Heart left ventricle (tissue), 13 donors: Measurements from ENCODE around the gene MTHFR.

Experiments used
- CTCF ChIP-seq, 12 donors: fragments of 200-600 bp; sonication (generic) in 4 of 12; IDR thresholded peaks; one replicate each; pipeline versions ENCODE4 v1.5.0 to v1.8.0; 2018 to 2022; ENCODE audit warnings: antibody characterized with exemption in 12 of 12, mild to moderate bottlenecking in 5 of 12
- POLR2A ChIP-seq, 2 donors: fragments of 450-650 bp; IDR thresholded peaks; one replicate each; pipeline ENCODE4 v1.6.1; 2017; ENCODE audit warnings: antibody characterized with exemption in 2 of 2, mild to moderate bottlenecking in 2 of 2, moderate library complexity in 2 of 2
- donor health status: ischemic (EF 13 %, LVEDD 7.1; RV severe dilation, severe dysfunction).
- donor health status: DM: no; HTN: yes; CAD: no.
- donor health status: DM: no; HTN: no; CAD: no.
- donor health status: ischemic (EF 25% LVEDD 6.9; RV normal size, moderate dysfunction).
- donor health status: ischemic (EF 25% LVEDD 5.7; RV mildly dilated, moderate dysfunction).
- donor health status: ischemic (EF 35%, LVEDD 5.7; RV mildly dilated, moderate dysfunction).
- donor health status: nonischemic (EF 11% LVEDD 7.7; RV severe dilation, severe dysfunction).
- donor health status: DM: yes; HTN: yes; CAD: no.
- donor health status: PGD.
- donor health status: ischemic (EF 29% LVEDD 5.4; RV normal size, mild dysfunction).
- donor health status: nonischemic (EF 23%, LVEDD 6.1; RV moderate dilation, normal function).

- TF ChIP-seq CTCF (IDR thresholded peaks at IDR 0.05): no peak
- no peak for TF ChIP-seq POLR2A (IDR thresholded peaks at IDR 0.05)
These were observed 44.4 kb upstream of the MTHFR start for GRCh38 chr1:11850156-11850555.
